Transverse colon (tissue), 4 donors: ENCODE data around the gene ZNF609. TPM values are rescaled to one million over a fixed set of nuclear protein-coding genes. Genes with fewer than 3 reads are reported as not detected.

Source experiments
- DNase-seq: peaks from one replicate; pipeline ENCODE4 v3.0.0-alpha.2; 2019
- H3K27ac ChIP-seq, 4 donors: fragments of 200-600 bp; sonication (generic); 2 replicates each; pipeline ENCODE4 v1.5.1; 2016 to 2018; ENCODE audit warnings: inconsistent platforms in 4 of 4
- H3K27me3 ChIP-seq: fragments of 200-600 bp; sonication (generic); 2 replicates; pipeline ENCODE4 v1.5.1; 2017; ENCODE audit warnings: inconsistent platforms
- H3K36me3 ChIP-seq, 4 donors: fragments of 200-600 bp; sonication (generic); 2 replicates each; pipeline ENCODE4 v1.5.1; 2017 to 2019; ENCODE audit warnings: inconsistent platforms in 4 of 4
- H3K4me1 ChIP-seq, 4 donors: fragments of 200-600 bp; sonication (generic); 2 replicates each; pipeline ENCODE4 v1.5.1; 2017 to 2020; ENCODE audit warnings: inconsistent platforms in 4 of 4
- H3K4me3 ChIP-seq, 4 donors: fragments of 200-600 bp; sonication (generic); 1 replicate in 1 of 4; 2 replicates in 3 of 4; pipeline versions ENCODE4 v1.5.1 to v1.6.1; 2017 to 2019; ENCODE audit warnings: inconsistent platforms in 4 of 4
- H3K9me3 ChIP-seq, 2 donors: fragments of 200-600 bp; sonication (generic); 2 replicates each; pipeline ENCODE4 v1.5.1; 2017 to 2019; ENCODE audit warnings: inconsistent platforms in 2 of 2
- EP300 ChIP-seq: sonication (generic); formaldehyde crosslinking; IDR thresholded peaks from one replicate; pipeline ENCODE4 v1.6.1; 2017; ENCODE audit warnings: antibody characterized with exemption, low read depth
- POLR2A ChIP-seq: fragments of 450-650 bp; IDR thresholded peaks from one replicate; pipeline ENCODE4 v1.6.1; 2016; ENCODE audit warnings: antibody characterized with exemption, mild to moderate bottlenecking, moderate library complexity
- POLR2AphosphoS5 ChIP-seq, 3 donors: sonication (generic); formaldehyde crosslinking; IDR thresholded peaks; one replicate each; pipeline ENCODE4 v1.6.1; 2016; ENCODE audit warnings: antibody characterized with exemption in 3 of 3
- WGBS, 2 donors: methylation state at CpG; one replicate each; pipeline ENCODE4 v1.1.5; 2018; ENCODE audit warnings: low coverage in 1 of 2; 5-methylcytosine and 5-hydroxymethylcytosine counted together
- in situ Hi-C, 4 donors: fragments of 200-750 bp; cut with MboI; loops; one replicate each; pipeline versions ENCODE4 v1.15.0 to v1.15.1; 2017; ENCODE audit warnings: low sequenced_read_pairs in 3 of 4, low pct_ligation_motif_present in 1 of 4, low pct_unique_long_range_greater_than_20kb in 1 of 4
- intact Hi-C: fragments of 100-400 bp; cut with DNase I; formaldehyde crosslinking; loops from one replicate; pipeline ENCODE4 v1.15.1; 2023; ENCODE audit warnings: low total_unique reads
- total RNA-seq, 4 donors: library from RNA; depleted of rRNA; stranded (reverse); fragments of >200 nt; gene quantifications; one replicate each; pipeline ENCODE4 v1.1.0, GENCODE V29; 2016
- TF ChIP-seq, protein P1 (sequence below), 5 experiments: fragments of 200-600 bp in 3 of 5; fragments of 450-650 bp in 2 of 5; sonication (generic) in 3 of 5; IDR thresholded peaks; 1 replicate in 2 of 5; 2 replicates in 3 of 5; pipeline ENCODE4 v1.5.1; 2016 to 2017; ENCODE audit warnings: antibody characterized with exemption in 5 of 5, inconsistent platforms in 3 of 5, mild to moderate bottlenecking in 2 of 5, moderate library complexity in 1 of 5

The ZNF609 gene
- total RNA-seq, 4 donors from 2014 or later, result 16.1 to 34.8 (median 28.2) TPM

DNA sequence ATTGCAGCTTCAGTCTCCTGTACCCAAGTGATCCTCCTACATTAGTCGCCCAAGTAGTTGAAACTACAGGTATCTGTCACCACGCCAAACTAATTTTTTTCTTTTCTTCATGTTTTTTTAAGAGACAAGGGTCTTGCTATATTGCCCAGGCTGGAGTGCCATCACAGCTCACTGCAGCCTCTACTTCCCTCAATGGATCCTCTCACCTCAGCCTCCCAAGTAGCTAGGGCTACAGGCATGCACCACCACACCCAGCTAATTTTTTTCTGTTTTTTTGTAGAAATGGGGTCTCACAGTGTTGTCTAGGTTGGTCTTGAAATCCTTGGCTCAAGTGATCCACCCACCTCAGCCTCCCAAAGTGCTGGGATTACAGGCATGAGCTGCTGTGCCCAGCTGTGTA, 89.5 kb downstream of the ZNF609 start:
- intact Hi-C loops, result no loop called here
- Histone ChIP-seq H3K4me3 (no peak overlapping the region), H3K4me1 (peaks cover 0 to 4% (median 0%) of the 10 kb centered on the region in 4 donors), H3K27me3 (no peaks in the 10 kb centered on the region), H3K27ac (no peak overlapping the region), H3K9me3 (no peaks in the 10 kb centered on the region), H3K36me3 (no peaks in the 10 kb centered on the region)
- 94 to 100% methylated on average over 2 of the region's 2 CpGs for WGBS, 2 donors
- TF ChIP-seq EP300 (no peak), POLR2AphosphoS5 (IDR thresholded peaks at IDR 0.05) (no peak), POLR2A (no peak)
- TF ChIP-seq, protein P1, sequence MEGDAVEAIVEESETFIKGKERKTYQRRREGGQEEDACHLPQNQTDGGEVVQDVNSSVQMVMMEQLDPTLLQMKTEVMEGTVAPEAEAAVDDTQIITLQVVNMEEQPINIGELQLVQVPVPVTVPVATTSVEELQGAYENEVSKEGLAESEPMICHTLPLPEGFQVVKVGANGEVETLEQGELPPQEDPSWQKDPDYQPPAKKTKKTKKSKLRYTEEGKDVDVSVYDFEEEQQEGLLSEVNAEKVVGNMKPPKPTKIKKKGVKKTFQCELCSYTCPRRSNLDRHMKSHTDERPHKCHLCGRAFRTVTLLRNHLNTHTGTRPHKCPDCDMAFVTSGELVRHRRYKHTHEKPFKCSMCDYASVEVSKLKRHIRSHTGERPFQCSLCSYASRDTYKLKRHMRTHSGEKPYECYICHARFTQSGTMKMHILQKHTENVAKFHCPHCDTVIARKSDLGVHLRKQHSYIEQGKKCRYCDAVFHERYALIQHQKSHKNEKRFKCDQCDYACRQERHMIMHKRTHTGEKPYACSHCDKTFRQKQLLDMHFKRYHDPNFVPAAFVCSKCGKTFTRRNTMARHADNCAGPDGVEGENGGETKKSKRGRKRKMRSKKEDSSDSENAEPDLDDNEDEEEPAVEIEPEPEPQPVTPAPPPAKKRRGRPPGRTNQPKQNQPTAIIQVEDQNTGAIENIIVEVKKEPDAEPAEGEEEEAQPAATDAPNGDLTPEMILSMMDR (IDR thresholded peaks at IDR 0.05), result no peak
- in situ Hi-C loops, result no loop called here
- no peak for DNase-seq

DNA sequence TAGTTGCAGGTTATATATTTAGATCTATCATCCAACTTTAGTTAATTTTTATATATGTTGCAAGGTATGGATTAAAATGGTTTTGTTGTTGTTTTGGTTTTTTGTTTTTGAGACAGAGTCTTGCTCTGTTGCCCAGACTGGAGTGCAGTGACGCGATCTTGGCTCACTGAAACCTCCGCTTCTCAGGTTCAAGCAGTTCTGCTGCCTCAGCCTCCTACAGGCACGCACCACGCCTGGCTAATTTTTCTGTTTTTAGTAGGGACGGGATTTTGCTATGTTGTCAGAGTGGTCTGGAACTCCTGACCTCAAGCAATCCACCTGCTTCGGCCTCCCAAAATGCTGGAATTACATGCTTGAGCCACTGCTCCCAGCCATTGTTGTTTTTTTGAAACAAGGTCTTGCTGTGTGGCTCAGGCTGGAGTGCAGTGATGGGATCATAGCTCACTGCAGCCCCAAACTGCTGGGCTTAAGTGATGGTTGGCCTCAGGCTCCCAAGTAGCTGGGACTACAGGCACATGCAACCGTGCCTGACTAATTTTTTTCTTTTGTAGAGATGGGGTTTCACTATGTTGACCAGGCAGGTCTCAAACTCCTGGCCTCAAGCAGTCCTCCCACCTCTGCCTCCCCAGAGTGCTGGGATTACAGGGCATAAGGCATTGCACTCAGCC, 92.0 kb downstream of the ZNF609 start:
- WGBS, 2 donors, result 89 to 100% methylated on average over 2 to 8 of the region's 8 CpGs
- in situ Hi-C loops, result no loop called here

DNA sequence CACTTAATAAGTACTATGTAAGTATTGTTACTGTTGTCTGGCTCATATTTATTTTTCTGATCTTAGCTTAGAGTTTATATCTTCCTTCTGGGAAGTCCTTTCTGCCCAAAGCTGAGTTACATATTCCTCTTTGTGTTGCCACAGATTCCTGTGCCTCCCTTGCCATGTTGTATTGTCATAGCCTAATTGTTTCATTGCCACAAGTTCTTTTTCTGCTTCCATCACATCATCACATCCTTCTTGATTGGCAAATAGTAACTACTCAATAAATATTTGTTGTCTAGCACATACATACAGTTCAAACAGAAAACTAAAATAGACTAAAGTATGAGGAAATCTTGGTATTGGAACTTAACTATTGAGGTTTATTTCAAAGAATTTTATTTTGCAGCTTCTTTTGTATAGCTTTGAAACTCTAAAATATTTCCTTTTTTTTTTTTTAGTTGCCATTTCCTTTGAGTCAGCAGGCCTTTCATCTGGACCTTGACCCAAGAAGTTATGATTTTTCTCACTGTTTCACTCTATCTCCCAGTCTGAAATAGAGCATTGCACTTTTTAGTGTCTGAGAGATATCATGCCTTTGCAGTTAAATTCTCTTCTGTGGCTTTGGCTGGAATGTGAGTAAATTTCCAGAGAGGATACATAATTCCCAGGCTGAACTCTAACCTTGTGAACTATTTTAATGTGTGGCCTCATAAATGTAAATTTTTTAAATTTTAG, 98.2 kb downstream of the ZNF609 start:
- DNase-seq, result no peak
- Histone ChIP-seq H3K4me3 (no peak overlapping the region), H3K4me1 (peaks cover 0 to 38% (median 14%) of the 10 kb centered on the region in 4 donors), H3K9me3 (no peaks in the 10 kb centered on the region), H3K36me3 (no peaks in the 10 kb centered on the region), H3K27ac (peak overlapping the region in 2 of 4 donors; percentile 3 to 38), H3K27me3 (no peaks in the 10 kb centered on the region)
- intact Hi-C loops (no loop called here), in situ Hi-C loops (no loop called here)
- TF ChIP-seq, protein P1 (IDR thresholded peaks at IDR 0.05), result no peak
- no peak for TF ChIP-seq POLR2A
- no peak for TF ChIP-seq EP300
- no peak for TF ChIP-seq POLR2AphosphoS5 (IDR thresholded peaks at IDR 0.05)

More for the DNA sequence above, 92.0 kb downstream of the ZNF609 start:
- Histone ChIP-seq H3K27ac (no peak overlapping the region), H3K27me3 (no peaks in the 10 kb centered on the region), H3K4me1 (no peaks in the 10 kb centered on the region), H3K36me3 (no peaks in the 10 kb centered on the region), H3K9me3 (no peaks in the 10 kb centered on the region), H3K4me3 (no peak overlapping the region)
- TF ChIP-seq POLR2AphosphoS5 (IDR thresholded peaks at IDR 0.05), result no peak
- TF ChIP-seq, protein P1 (IDR thresholded peaks at IDR 0.05), result no peak
- TF ChIP-seq POLR2A, result no peak
- TF ChIP-seq EP300, result no peak
- DNase-seq, result no peak
- intact Hi-C loops, result no loop called here

DNA sequence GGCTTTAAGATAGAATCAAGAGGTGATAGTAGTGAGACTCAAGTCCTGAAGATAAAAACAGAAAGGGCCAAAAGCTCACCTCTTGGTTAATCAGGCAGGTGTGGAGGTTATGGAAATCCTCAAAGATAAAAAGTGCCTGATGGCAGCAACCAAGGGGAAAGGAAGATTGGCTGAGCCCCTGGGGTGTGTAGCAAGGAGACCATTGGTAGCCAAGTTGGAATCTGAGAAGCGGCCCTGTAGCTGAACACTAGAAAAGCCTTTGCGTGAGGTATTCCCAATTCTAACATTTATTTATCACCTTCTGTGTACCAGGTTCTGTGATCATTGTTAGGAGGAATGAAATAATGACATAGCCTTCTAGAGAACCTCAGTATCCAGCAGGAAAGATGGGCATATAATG, 98.9 kb downstream of the ZNF609 start:
- Histone ChIP-seq H3K27me3 (no peaks in the 10 kb centered on the region), H3K4me1 (peaks cover 0 to 38% (median 14%) of the 10 kb centered on the region in 4 donors), H3K9me3 (no peaks in the 10 kb centered on the region), H3K27ac (no peak overlapping the region), H3K36me3 (no peaks in the 10 kb centered on the region), H3K4me3 (no peak overlapping the region)
- 100% methylated on average over 2 of the region's 2 CpGs; no CpG with 5 or more reads in 1 of the 2 donors for WGBS, 2 donors
- no peak for TF ChIP-seq EP300
- intact Hi-C loops (no loop called here), in situ Hi-C loops (no loop called here)
- DNase-seq, result no peak
